Measurements from ENCODE around the gene S1PR4. TPM values are rescaled to one million over a fixed set of nuclear protein-coding genes. Genes with fewer than 3 reads are reported as not detected.

S1PR4 gene
- total and polyA plus RNA-seq, 2 experiments from 2014 or later: 0.24 TPM; not detected in 1

DNA sequence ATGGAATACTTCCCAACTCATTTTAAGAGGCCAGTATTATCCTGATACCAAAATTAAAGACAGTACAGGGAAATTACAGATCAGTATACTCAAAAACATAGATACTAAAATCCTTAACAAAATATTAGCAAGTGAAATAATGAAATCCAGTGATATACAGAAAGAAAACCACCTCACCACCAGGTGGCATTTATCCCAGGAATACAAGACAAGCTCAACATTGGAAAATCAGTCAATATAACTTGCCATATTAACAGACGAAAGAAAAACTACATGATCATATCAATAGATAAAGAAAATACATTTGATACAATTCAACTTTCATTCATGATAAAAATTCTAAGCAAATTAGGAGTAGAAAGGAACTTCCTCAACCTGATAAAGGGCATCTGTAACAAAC lies 49.5 kb upstream of the S1PR4 start:
- TF ChIP-seq REST (IDR thresholded peaks at IDR 0.05; ENCODE audit: unreplicated experiment): no peak
- TF ChIP-seq, protein P1, sequence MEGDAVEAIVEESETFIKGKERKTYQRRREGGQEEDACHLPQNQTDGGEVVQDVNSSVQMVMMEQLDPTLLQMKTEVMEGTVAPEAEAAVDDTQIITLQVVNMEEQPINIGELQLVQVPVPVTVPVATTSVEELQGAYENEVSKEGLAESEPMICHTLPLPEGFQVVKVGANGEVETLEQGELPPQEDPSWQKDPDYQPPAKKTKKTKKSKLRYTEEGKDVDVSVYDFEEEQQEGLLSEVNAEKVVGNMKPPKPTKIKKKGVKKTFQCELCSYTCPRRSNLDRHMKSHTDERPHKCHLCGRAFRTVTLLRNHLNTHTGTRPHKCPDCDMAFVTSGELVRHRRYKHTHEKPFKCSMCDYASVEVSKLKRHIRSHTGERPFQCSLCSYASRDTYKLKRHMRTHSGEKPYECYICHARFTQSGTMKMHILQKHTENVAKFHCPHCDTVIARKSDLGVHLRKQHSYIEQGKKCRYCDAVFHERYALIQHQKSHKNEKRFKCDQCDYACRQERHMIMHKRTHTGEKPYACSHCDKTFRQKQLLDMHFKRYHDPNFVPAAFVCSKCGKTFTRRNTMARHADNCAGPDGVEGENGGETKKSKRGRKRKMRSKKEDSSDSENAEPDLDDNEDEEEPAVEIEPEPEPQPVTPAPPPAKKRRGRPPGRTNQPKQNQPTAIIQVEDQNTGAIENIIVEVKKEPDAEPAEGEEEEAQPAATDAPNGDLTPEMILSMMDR (conservative IDR thresholded peaks at IDR 0.05; ENCODE audit: low read depth in 2 of 2): peak; percentile 52 to 70
- DNase-seq (ENCODE audit: low spot score) (peak; percentile 55), ATAC-seq (no peak)
- H2AFZ ChIP-seq: no peak overlapping the region
- Mint-ChIP-seq H3K27me3 (ENCODE audit: insufficient read depth, low read depth, poor library complexity) (peaks cover 7% of the 10 kb centered on the region), H3K4me1 (peaks cover 8% of the 10 kb centered on the region; the same call in 2 of the 3 replicates), H3K27ac (no peak overlapping the region), H3K36me3 (ENCODE audit: low read depth) (no peaks in the 10 kb centered on the region), H3K4me3 (no peak overlapping the region), H3K9me3 (no peaks in the 10 kb centered on the region)
- H3K4me1 ChIP-seq (ENCODE audit: insufficient read depth): no peaks in the 10 kb centered on the region; the same call in 1 of the 2 replicates
- H4K20me1 ChIP-seq (replicated peaks; ENCODE audit: insufficient read depth): no peaks in the 10 kb centered on the region
- no peaks in the 10 kb centered on the region for H3K27me3 ChIP-seq (ENCODE audit: insufficient read depth)
- H3K4me3 ChIP-seq: no peak overlapping the region
- H3K9me2 ChIP-seq (ENCODE audit: insufficient read depth): no peaks in the 10 kb centered on the region
- no peak overlapping the region for H3K4me2 ChIP-seq
- H3K79me2 ChIP-seq (replicated peaks; ENCODE audit: insufficient read depth): no peaks in the 10 kb centered on the region
- no peak overlapping the region for H3K27ac ChIP-seq (ENCODE audit: low read depth)
- H3F3A ChIP-seq (replicated peaks; ENCODE audit: low read depth): no peaks in the 10 kb centered on the region
- no peaks in the 10 kb centered on the region for H3K36me3 ChIP-seq (ENCODE audit: insufficient read depth)

- ATAC-seq (no peak), DNase-seq (ENCODE audit: low spot score) (no peak)
- Histone ChIP-seq H2AFZ (no peak overlapping the region), H3K27ac (ENCODE audit: low read depth) (no peak overlapping the region), H3K4me1 (ENCODE audit: insufficient read depth) (no peaks in the 10 kb centered on the region; the same call in 1 of the 2 replicates), H3K4me3 (no peak overlapping the region), H3K27me3 (ENCODE audit: insufficient read depth) (no peaks in the 10 kb centered on the region), H3K9me2 (ENCODE audit: insufficient read depth) (no peaks in the 10 kb centered on the region), H3K4me2 (no peak overlapping the region), H4K20me1 (replicated peaks; ENCODE audit: insufficient read depth) (no peaks in the 10 kb centered on the region), H3F3A (replicated peaks; ENCODE audit: low read depth) (no peaks in the 10 kb centered on the region), H3K36me3 (ENCODE audit: insufficient read depth) (no peaks in the 10 kb centered on the region), H3K79me2 (replicated peaks; ENCODE audit: insufficient read depth) (no peaks in the 10 kb centered on the region)
- H3K4me3 Mint-ChIP-seq: no peak overlapping the region
- peaks cover 8% of the 10 kb centered on the region; the same call in 2 of the 3 replicates for H3K4me1 Mint-ChIP-seq
- no peak overlapping the region for H3K27ac Mint-ChIP-seq
- no peaks in the 10 kb centered on the region for H3K36me3 Mint-ChIP-seq (ENCODE audit: low read depth)
- peaks cover 2% of the 10 kb centered on the region for H3K27me3 Mint-ChIP-seq (ENCODE audit: insufficient read depth, low read depth, poor library complexity)
- H3K9me3 Mint-ChIP-seq: no peaks in the 10 kb centered on the region
- TF ChIP-seq ETS1 (IDR thresholded peaks at IDR 0.05) (no peak), ZNF462 (CRISPR knock-in tag; IDR thresholded peaks at IDR 0.05) (no peak), ZNF114 (CRISPR knock-in tag; IDR thresholded peaks at IDR 0.05) (no peak)
Measured at GRCh38 chr19:3131168-3131567, 47.4 kb upstream of the S1PR4 start.

Measured in GM23338 (cell line).